GM12801 (cell line): ENCODE data around the gene PRSS1.

Experiments
- TF ChIP-seq, protein P1 (sequence below): IDR thresholded peaks from one replicate; pipeline ENCODE4 v1.5.1; 2011; ENCODE audit warnings: control low read depth; ENCODE audit not compliant: insufficient read length; ENCODE audit errors: extremely low read depth

Gene PRSS1

DNA sequence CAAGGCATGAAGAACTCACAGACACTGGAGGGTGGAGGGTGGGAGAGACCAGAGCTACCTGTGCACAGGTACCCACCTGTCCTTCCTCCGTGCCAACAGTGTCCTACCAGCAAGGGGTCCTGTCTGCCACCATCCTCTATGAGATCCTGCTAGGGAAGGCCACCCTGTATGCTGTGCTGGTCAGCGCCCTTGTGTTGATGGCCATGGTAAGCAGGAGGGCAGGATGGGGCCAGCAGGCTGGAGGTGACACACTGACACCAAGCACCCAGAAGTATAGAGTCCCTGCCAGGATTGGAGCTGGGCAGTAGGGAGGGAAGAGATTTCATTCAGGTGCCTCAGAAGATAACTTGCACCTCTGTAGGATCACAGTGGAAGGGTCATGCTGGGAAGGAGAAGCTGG is 43.3 kb downstream of the PRSS1 start:
- TF ChIP-seq, protein P1, sequence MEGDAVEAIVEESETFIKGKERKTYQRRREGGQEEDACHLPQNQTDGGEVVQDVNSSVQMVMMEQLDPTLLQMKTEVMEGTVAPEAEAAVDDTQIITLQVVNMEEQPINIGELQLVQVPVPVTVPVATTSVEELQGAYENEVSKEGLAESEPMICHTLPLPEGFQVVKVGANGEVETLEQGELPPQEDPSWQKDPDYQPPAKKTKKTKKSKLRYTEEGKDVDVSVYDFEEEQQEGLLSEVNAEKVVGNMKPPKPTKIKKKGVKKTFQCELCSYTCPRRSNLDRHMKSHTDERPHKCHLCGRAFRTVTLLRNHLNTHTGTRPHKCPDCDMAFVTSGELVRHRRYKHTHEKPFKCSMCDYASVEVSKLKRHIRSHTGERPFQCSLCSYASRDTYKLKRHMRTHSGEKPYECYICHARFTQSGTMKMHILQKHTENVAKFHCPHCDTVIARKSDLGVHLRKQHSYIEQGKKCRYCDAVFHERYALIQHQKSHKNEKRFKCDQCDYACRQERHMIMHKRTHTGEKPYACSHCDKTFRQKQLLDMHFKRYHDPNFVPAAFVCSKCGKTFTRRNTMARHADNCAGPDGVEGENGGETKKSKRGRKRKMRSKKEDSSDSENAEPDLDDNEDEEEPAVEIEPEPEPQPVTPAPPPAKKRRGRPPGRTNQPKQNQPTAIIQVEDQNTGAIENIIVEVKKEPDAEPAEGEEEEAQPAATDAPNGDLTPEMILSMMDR = no peak

DNA sequence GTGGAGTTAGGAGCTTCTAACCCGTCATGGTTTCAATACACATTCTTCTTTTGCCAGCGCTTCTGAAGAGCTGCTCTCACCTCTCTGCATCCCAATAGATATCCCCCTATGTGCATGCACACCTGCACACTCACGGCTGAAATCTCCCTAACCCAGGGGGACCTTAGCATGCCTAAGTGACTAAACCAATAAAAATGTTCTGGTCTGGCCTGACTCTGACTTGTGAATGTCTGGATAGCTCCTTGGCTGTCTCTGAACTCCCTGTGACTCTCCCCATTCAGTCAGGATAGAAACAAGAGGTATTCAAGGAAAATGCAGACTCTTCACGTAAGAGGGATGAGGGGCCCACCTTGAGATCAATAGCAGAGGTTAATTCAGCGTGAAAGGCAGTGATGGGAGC is 43.9 kb downstream of the PRSS1 start:
- TF ChIP-seq, protein P1 = no peak

DNA sequence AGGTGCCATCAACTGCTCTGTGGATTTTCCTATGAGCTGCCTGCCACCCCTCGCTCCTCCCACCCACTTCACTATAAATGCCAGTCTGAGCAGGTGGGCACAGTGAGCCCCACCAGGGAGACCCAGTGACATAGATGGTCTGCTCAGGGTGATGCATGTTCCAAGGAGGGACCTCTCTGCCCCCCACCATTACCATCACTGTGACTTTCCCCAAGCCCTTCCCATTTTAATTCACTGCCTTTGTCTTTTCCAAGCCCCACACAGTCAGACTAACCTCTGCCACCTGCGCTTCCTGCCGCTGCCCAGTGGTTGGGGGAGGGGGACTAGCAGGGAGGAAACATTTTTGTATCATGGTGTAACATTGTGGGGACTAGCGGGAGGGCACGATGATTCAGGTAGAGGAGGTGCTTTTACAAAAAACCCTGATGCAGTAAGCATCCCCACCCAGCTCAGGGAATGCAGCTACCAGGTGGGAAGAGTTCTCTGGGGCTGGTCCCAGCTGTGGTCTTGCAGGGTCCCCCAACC is 46.1 kb downstream of the PRSS1 start:
- TF ChIP-seq, protein P1 = no peak

DNA sequence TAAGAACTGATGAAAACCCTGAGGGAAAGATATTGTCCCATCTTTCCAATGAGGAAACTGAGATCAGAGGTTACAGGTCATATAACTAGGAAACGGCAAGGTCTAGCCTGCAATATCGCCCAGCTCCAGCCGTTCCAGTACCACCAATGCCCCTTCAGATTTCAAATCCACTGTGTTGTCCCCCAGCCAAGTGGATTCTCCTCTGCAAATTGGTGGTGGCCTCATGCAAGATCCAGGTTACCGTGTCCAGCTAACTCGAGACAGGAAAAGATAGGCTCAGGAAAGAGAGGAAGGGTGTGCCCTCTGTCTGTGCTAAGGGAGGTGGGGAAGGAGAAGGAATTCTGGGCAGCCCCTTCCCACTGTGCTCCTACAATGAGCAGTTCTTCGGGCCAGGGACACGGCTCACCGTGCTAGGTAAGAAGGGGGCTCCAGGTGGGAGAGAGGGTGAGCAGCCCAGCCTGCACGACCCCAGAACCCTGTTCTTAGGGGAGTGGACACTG is 46.8 kb downstream of the PRSS1 start:
- TF ChIP-seq, protein P1 = no peak

DNA sequence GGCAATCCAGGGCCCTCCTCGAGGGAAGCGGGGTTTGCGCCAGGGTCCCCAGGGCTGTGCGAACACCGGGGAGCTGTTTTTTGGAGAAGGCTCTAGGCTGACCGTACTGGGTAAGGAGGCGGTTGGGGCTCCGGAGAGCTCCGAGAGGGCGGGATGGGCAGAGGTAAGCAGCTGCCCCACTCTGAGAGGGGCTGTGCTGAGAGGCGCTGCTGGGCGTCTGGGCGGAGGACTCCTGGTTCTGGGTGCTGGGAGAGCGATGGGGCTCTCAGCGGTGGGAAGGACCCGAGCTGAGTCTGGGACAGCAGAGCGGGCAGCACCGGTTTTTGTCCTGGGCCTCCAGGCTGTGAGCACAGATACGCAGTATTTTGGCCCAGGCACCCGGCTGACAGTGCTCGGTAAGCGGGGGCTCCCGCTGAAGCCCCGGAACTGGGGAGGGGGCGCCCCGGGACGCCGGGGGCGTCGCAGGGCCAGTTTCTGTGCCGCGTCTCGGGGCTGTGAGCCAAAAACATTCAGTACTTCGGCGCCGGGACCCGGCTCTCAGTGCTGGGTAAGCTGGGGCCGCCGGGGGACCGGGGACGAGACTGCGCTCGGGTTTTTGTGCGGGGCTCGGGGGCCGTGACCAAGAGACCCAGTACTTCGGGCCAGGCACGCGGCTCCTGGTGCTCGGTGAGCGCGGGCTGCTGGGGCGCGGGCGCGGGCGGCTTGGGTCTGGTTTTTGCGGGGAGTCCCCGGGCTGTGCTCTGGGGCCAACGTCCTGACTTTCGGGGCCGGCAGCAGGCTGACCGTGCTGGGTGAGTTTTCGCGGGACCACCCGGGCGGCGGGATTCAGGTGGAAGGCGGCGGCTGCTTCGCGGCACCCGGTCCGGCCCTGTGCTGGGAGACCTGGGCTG is 47.5 kb downstream of the PRSS1 start:
- TF ChIP-seq, protein P1 = no peak

DNA sequence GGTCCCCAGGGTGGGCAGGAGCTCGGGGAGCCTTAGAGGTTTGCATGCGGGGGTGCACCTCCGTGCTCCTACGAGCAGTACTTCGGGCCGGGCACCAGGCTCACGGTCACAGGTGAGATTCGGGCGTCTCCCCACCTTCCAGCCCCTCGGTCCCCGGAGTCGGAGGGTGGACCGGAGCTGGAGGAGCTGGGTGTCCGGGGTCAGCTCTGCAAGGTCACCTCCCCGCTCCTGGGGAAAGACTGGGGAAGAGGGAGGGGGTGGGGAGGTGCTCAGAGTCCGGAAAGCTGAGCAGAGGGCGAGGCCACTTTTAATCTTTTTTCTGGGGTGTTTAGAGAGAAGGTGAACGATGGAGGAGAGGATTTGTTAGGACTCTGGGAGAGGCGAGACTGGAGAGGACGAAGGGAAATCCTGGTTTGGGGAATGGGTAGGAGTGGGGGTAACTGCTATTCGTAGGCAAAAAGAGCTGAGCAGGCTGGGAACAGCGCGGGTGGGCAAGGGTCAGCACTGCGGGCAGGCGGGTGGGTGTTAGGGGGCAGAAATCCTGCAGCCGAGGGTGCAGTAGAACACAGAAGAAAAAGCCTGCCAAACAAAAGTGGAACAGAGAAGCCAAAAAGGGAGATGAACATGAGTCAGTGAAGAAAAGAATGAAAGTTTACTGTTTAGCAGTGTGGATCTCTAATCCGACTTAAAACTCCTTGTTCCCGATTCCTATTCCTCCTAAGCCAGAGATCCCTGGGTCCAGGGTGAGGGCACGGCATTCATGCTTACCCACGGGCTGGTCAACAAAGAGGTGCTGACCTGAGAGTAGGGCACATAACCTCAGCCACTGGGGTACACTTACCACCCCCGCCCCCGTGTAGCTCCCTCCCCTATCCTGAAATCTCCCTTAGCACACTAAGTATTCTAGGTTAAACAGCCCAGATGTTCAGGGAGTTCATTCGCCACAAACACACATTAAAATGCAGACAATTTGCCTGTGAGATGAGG is 48.4 kb downstream of the PRSS1 start:
- TF ChIP-seq, protein P1 = no peak
